NCI-H226 (cell line): ENCODE measurements around the gene PKIB.
"Not testable (repeated sequence)": the region's sequence is repeated elsewhere in the genome, so short reads cannot be mapped to it uniquely, and the experiment has no call there.

Experiments used
- DNase-seq: peaks from one replicate; pipeline ENCODE4 v3.0.0-alpha.2; 2015

The PKIB gene

GRCh38 chr6:122712448-122713137 lies 102.4 kb downstream of the PKIB start:
- no peak for DNase-seq

GRCh38 chr6:122713138-122713537 lies 102.9 kb downstream of the PKIB start:
- DNase-seq = no peak

- no peak for DNase-seq
Observed at GRCh38 chr6:122714059-122714458, 103.9 kb downstream of the PKIB start.

- DNase-seq = no peak
Observed at GRCh38 chr6:122715725-122716124, 105.5 kb downstream of the PKIB start.

GRCh38 chr6:122717350-122717749 lies 107.1 kb downstream of the PKIB start:
- DNase-seq = no peak

- no peak for DNase-seq
Observed at GRCh38 chr6:122718616-122719015, 108.4 kb downstream of the PKIB start.

- no peak for DNase-seq
Observed at GRCh38 chr6:122719176-122719575, 109.0 kb downstream of the PKIB start.

GRCh38 chr6:122722746-122723145 lies 112.5 kb downstream of the PKIB start:
- DNase-seq = no peak

- peak; percentile 7 for DNase-seq
Observed at GRCh38 chr6:122726649-122727048, 116.4 kb downstream of the PKIB start.

GRCh38 chr6:122727244-122727643 lies 117.0 kb downstream of the PKIB start:
- DNase-seq = no peak

GRCh38 chr6:122730334-122730733 lies 120.1 kb downstream of the PKIB start:
- no peak for DNase-seq

GRCh38 chr6:122730775-122731386 lies 120.7 kb downstream of the PKIB start:
- DNase-seq = no peak

GRCh38 chr6:122733259-122733658 lies 123.1 kb downstream of the PKIB start:
- DNase-seq = no peak

GRCh38 chr6:122734529-122735395 lies 124.6 kb downstream of the PKIB start:
- no peak for DNase-seq

- DNase-seq = no peak
Observed at GRCh38 chr6:122735582-122735981, 125.4 kb downstream of the PKIB start.

GRCh38 chr6:122736163-122736562 lies 126.0 kb downstream of the PKIB start:
- DNase-seq = no peak

- no peak for DNase-seq
Observed at GRCh38 chr6:122736616-122737015, 126.4 kb downstream of the PKIB start.

- DNase-seq = no peak
Observed at GRCh38 chr6:122740091-122740490, 129.9 kb downstream of the PKIB start.

GRCh38 chr6:122740936-122741335 lies 130.7 kb downstream of the PKIB start:
- no peak for DNase-seq

- not testable (repeated sequence) for DNase-seq
Observed at GRCh38 chr6:122744247-122744646, 134.0 kb downstream of the PKIB start.

- DNase-seq = not testable (repeated sequence)
Observed at GRCh38 chr6:122744856-122745255, 134.7 kb downstream of the PKIB start.

GRCh38 chr6:122746688-122747087 lies 136.5 kb downstream of the PKIB start:
- no peak for DNase-seq

GRCh38 chr6:122747573-122747972 lies 137.4 kb downstream of the PKIB start:
- no peak for DNase-seq

- DNase-seq = not testable (repeated sequence)
Observed at GRCh38 chr6:122748945-122749344, 138.7 kb downstream of the PKIB start.
